Lung microvascular endothelial cell (primary cell): ENCODE measurements around the gene PLXDC1. TPM values are rescaled to one million over a fixed set of nuclear protein-coding genes. Genes with fewer than 3 reads are reported as not detected.

Source experiments
- DNase-seq, 2 donors: peaks; one replicate each; pipeline versions ENCODE4 v3.0.0 to v3.0.0-alpha.2; 2010; ENCODE audit warnings: low read depth in 2 of 2
- total RNA-seq: library from RNA; depleted of rRNA; stranded (reverse); fragments of >200 nt; gene quantifications from 2 replicates; pipeline ENCODE4 v1.2.1, GENCODE V29; 2014

PLXDC1 gene
- not detected in 2 replicates for total RNA-seq

DNA sequence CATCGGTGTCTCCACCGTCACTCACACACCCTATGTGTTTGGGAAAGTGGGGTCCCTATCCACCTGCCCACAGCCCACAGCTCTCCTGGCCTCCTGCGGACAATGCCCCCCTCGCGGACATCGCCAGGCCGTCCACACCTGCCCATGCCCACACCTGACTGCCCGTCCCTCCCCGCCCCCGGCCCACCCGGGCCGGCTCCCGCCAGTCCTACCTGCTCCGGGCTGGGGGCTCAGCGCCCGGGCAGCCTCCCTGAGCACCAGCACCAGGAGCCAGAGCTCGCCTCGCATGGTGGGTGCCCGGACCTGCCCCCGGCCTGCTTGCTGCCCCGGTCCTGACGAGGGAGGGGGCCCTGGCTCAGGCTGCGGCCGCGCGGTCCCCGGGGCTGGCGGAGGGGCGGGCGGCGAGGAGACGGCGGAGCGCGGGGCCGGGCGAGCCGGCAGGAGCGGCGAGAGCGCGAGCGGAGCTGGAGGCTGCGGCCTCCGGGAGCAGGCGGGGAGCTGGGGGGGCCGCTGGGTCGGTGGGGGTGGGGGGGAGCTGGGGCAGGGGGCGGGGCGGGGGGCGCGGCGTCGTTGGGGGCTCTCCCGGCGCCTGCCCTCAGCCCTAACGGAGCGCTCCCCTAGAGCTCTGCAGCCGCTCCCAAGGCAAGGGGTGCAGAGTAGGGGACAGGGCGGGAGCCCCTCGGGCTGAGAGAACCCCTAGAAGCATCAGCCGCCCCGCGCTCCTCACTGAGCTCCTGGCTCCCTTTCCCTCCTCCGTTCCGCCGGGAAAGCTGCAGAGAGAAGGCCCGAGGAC is at the start of gene PLXDC1:
PLXDC1 (minus strand) TSS at position 488 of the 793 bp plus-strand sequence; CDS start at position 288, 200 bp downstream.
- no peak for DNase-seq

DNA sequence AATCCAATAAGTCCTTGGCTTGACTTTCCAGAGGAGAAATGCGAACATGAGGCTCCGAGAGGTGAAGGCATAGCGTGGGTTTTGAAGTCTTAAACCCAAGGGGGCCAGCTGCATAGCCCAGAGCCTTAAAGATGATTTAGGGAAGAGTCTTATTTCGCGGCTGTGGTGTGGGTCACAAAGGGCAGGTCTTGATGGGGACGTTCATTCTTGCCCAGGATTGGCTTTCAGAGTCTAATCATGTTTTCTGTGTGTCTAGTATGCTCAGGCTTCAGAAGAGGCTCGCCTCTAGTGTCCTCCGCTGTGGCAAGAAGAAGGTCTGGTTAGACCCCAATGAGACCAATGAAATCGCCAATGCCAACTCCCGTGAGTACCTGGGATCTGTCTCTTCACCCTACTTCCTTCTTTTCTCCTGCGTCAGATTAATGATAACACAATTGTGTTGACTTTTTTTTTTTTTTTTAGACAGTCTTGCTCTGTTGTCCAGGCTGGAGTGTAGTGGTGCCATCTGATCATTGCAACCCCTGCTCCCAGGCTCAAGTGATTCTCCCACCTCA is 49.6 kb upstream of the PLXDC1 start:
- no peak for DNase-seq

- peak in 1 of 2 donors; percentile 63 for DNase-seq
Measured at GRCh38 chr17:39200070-39200879, 48.8 kb upstream of the PLXDC1 start, which contains the start of gene RPL19. Gene RPL19 (plus strand): TSS chr17:39200283. CDS start chr17:39200345, 62 bp downstream.

DNA sequence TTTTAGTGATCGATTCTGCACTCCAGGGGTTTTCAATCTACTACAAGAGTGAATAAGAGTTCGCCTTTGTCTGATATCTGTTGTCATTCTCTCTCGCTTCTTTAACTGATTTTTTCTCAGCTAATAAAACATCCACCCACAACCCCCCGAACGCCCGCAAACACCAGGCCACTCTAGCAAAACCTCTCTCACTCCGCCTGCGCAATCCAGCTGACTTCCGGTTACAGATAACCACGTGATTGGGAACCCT is 48.3 kb upstream of the PLXDC1 start:
- peak; percentile 95 to 97 for DNase-seq

DNA sequence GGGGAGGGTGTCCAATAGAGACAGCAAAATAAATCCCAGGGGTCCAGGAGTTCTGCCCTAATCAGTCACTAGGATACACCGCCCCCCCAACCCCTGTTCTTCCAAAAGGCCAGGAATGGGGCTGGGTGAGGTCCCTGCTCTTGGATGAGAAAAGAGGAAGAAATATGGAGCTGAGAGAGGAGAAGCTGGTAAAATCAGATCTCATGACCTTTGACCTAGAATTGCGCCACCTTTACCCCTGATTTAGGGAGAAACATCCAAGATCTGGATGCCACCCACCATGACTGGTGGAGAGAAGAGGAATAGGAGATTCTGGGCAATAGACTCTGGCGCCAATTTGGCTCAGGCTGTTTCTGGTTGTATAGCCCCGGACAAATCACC is 46.7 kb upstream of the PLXDC1 start:
- no peak for DNase-seq

DNA sequence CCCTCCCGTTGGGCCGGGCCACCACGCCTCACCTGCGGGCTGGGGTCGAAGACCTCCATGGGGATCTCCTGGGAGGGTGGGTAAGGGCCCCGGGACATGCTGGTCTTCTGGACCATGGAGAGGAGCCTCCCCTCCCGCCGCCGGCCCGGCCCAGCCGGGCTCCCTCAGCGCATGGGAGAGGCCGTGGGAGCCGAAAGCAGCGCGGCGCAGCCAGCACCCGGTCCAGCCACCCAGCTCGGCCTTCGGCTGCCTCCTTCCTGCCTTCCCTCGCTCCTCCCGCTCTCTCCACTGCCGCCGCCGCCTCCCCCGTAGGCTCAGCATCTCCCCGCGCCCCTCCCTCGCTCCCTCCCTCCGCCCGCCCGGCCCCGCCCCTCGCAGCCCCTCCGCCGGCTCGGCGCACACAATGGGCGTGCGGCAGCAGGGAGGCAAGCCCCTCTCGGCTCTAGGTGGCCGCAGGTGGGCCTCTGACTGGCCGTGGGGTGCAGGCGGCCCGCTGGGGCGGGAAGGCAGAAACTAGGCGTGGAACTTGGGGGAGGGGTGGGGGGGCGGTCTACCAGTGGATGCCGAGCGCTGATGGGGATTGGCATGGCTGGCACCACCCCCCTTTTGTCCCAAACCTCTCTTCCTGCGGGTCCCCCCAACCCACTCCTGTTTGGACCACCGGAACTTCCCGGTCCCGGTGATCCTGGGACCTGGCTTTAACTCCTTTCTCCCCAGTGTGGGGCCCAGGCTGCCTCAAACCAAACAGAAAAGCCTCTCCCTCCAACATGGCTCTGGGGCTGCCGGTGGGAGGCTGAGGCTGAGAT is 46.1 kb upstream of the PLXDC1 start, which contains the start of gene CACNB1:
CACNB1 (minus strand) TSS at position 290 of the 806 bp plus-strand sequence; CDS start at position 116, 174 bp downstream.
- peak; percentile 53 to 64 for DNase-seq

DNA sequence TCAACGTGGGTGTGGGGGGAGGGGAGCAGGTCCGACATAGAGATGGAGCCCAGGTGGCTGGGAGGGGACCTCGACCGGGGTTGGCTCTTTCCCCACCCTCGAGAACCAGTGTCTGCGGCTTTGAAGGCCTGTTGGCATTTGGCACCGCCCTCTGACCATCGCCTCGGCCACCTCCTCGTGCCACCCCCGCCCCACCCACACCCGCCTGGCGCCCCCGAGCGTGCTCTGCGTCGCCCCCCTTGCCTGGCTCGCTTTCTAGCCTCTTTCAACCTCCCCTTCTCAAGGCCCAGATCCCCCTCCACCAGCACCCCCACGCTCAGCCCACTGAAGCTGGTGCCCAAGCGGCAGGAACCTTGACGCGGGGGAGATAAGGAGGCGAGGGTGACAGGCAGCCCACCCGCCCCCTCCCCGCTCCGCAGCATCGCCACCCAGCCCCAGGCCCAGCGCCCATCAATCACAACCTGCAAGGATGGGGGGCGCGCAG is 45.4 kb upstream of the PLXDC1 start:
- DNase-seq = no peak

DNA sequence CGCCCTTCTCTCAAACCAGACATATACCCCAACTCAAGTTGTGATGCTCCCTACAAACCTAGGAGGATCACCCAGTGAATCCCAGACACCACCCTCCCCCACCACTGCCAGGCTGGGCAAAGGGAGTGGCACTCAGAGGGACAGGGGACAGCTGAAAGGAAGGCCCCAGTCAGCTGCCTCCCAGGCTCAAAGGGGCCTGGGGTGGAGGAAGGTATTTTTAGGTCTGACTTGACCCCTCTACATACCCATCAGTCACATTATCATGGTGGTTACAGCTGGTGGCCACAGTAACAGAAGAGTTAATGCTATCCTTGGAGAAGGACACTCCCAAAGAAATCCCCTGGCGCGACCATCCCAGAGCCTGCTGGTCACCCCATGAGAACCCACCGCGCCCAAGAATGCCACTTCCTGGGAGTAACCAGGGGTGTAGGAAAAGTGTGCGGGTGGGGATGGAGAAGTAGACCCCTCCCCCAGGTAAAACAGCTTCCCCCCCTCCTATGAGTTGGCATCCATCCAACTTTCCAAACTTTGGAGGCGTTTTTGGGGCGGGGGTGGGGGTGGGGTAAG is 44.9 kb upstream of the PLXDC1 start:
- DNase-seq = no peak

- no peak for DNase-seq
Measured at GRCh38 chr17:39195568-39196160, 44.2 kb upstream of the PLXDC1 start.

- DNase-seq = no peak
Measured at GRCh38 chr17:39194985-39195524, 43.6 kb upstream of the PLXDC1 start.

- peak; percentile 65 to 71 for DNase-seq
Measured at GRCh38 chr17:39194089-39194984, 42.9 kb upstream of the PLXDC1 start.

DNA sequence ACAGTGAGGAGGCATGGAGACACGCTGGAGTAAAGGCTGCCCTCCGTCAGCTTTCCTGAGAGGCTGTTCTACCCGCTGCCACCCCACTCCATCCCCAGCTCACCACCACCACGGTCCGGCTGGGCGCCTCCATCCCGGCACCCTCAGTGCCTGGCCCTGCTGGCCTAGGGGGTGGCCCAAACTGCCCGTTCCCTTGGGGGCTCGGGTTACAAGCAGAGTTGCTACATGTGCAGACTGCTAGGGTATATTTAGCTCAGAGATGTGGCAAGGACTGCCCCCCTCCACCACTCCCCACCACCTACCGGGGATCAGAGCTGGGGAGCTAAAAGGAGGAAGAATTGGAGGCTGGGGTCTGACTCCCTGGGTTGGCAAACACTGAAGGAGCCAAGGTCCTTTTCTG is 41.9 kb upstream of the PLXDC1 start:
- DNase-seq = no peak

DNA sequence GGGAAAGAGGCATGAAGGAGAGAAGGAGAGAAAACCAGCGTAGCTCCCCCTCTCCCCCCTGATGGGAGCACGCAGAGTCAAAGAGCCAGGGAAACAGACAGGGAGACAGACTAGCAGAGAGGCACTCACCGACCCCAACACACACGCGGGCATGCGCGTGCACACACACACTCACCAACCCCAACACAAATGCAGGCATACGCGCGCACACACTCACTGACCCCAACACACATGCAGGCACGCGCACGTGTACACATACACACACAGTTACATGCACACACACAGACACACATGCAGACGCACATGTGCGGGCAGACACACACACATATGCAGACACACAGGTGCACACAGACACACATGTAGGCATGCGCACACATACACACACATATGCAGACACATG is 41.5 kb upstream of the PLXDC1 start:
- no peak for DNase-seq

GRCh38 chr17:39191750-39192510 is 40.5 kb upstream of the PLXDC1 start:
- DNase-seq = no peak

DNA sequence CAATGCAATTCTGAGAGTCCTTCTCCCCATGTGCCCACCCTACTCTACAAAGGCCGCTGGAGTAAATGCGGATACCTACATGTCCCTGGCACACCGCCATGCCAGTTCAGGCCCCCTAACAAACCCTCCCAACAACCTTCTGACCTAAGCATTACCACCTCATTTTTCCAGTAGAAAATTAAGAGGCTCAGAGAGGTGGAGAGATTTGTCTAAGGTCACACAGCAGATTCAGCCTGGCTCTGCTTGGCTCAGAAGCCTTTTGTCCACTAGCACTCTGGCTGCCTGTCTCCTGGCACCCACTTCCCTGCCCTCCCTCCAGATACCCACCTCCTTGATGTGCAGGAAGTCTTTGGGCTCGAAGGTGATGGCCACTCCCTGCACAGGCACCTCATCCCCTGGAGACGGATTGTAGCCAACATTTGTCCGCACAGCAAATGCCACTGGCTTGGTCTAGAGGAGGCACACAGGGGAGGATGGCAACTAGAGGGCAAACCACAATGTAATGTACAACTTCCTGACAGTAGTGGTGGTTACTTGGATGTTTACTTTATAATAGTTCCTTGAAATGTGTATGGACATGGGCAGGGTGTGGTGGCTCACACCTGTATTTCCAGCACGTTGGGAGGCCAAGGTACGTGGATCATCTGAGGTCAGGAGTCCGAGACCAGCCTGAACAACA is 35.9 kb upstream of the PLXDC1 start:
- no peak for DNase-seq

- no peak for DNase-seq
Measured at GRCh38 chr17:39186481-39187002, 35.1 kb upstream of the PLXDC1 start.

DNA sequence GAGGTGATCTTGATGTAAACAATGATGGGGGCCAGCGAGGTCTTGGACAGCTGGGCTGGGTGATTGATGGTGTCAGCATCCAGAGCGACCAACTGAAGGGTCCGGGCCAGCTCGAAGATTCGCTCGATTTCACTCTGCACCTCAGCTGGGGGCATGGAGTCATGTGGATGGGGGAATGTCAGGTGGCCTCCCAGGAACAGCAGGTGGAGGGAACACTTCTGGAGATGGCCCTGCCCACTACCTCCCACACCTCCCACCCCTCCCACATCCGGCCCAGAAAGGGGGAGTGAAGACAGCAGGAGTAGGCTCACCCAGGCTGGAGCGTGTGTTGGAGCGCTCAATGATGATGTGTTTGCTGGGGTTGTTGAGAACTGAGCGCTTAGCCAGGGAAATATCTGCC is 32.3 kb upstream of the PLXDC1 start:
- DNase-seq = no peak

GRCh38 chr17:39183045-39183444 is 31.6 kb upstream of the PLXDC1 start:
- no peak for DNase-seq
